Fibroblast of lung (primary cell): ENCODE measurements around the gene ITFG2. TPM values are rescaled to one million over a fixed set of nuclear protein-coding genes. Genes with fewer than 3 reads are reported as not detected.

Experiments used
- DNase-seq, 2 donors: peaks; one replicate each; pipeline versions ENCODE4 v3.0.0 to v3.0.0-alpha.2; 2010; ENCODE audit warnings: low read depth in 2 of 2
- H2AFZ ChIP-seq: 2 replicates; pipeline ENCODE4 v1.5.1; 2012; ENCODE audit warnings: low read length, control low read depth, inconsistent platforms
- H3K27ac ChIP-seq: 2 replicates; pipeline ENCODE4 v1.5.1; 2011; ENCODE audit warnings: low read length, control low read depth; ENCODE audit not compliant: insufficient read depth
- H3K27me3 ChIP-seq: 2 replicates; pipeline ENCODE4 v1.5.1; 2011; ENCODE audit warnings: mild to moderate bottlenecking, low read length; ENCODE audit not compliant: control insufficient read depth, insufficient read depth
- H3K36me3 ChIP-seq: 2 replicates; pipeline ENCODE4 v1.5.1; 2011; ENCODE audit warnings: low read length; ENCODE audit not compliant: control insufficient read depth, insufficient read depth
- H3K4me1 ChIP-seq: 2 replicates; pipeline ENCODE4 v1.5.1; 2011; ENCODE audit warnings: low read length; ENCODE audit not compliant: control insufficient read depth, insufficient read depth; ENCODE audit errors: extremely low read depth
- H3K4me2 ChIP-seq: 2 replicates; pipeline ENCODE4 v1.5.1; 2011; ENCODE audit warnings: low read length, control low read depth; ENCODE audit not compliant: insufficient read depth; ENCODE audit errors: extremely low read depth
- H3K4me3 ChIP-seq, 4 experiments: fragments of 200-600 bp in 1 of 4; sonication (generic) in 1 of 4; replicated peaks in 1 of 4; 2 replicates each; pipeline ENCODE4 v1.5.1; 2011 to 2016; ENCODE audit warnings: low read length in 4 of 4, low read depth in 3 of 4, mild to moderate bottlenecking in 3 of 4, control low read depth in 2 of 4, inconsistent platforms in 1 of 4, mixed read lengths in 1 of 4; ENCODE audit not compliant: insufficient read depth in 1 of 4; ENCODE audit errors: control extremely low read depth in 1 of 4
- H3K79me2 ChIP-seq: 2 replicates; pipeline ENCODE4 v1.5.1; 2012; ENCODE audit warnings: mild to moderate bottlenecking, low read length, inconsistent platforms; ENCODE audit not compliant: control insufficient read depth, insufficient read depth
- H3K9ac ChIP-seq: 2 replicates; pipeline ENCODE4 v1.5.1; 2011; ENCODE audit warnings: mild to moderate bottlenecking, low read length, control low read depth; ENCODE audit not compliant: insufficient read depth
- H3K9me3 ChIP-seq: 2 replicates; pipeline ENCODE4 v1.5.1; 2012; ENCODE audit warnings: low read depth, low read length; ENCODE audit not compliant: control insufficient read depth, insufficient read depth
- H4K20me1 ChIP-seq: 2 replicates; pipeline ENCODE4 v1.5.1; 2011; ENCODE audit warnings: low read length; ENCODE audit not compliant: control insufficient read depth, insufficient read depth; ENCODE audit errors: extremely low read depth
- CTCF ChIP-seq, 2 donors: IDR thresholded peaks in 1 of 2; conservative IDR thresholded peaks in 1 of 2; 1 replicate in 1 of 2; 2 replicates in 1 of 2; pipeline ENCODE4 v1.5.1; 2011 to 2012; ENCODE audit warnings: low read length in 2 of 2, control low read depth in 1 of 2, inconsistent platforms in 1 of 2, low read depth in 1 of 2, mild to moderate bottlenecking in 1 of 2
- EZH2 ChIP-seq: IDR thresholded peaks from 2 replicates; pipeline ENCODE4 v1.5.1; 2012; ENCODE audit warnings: low read length, control low read depth, mild to moderate bottlenecking; ENCODE audit errors: missing control alignments
- polyA plus RNA-seq, 2 donors: library from polyadenylated mRNA; depleted of rRNA in 1 of 2; stranded (reverse) in 1 of 2; unstranded in 1 of 2; fragments of >200 nt; gene quantifications; 2 replicates each; pipeline ENCODE4 v1.2.1, GENCODE V29; 2011 to 2012; ENCODE audit warnings: missing spikeins in 1 of 2
- total RNA-seq: library from RNA; depleted of rRNA; stranded (reverse); fragments of >200 nt; gene quantifications from 2 replicates; pipeline ENCODE4 v1.2.1, GENCODE V29; 2014

The ITFG2 gene
- total and polyA plus RNA-seq, 2 donors (not counting 1 experiment from before 2014, with no cell fraction given): 13.5 to 18.2 TPM

- H3K79me2 ChIP-seq: peaks cover 12% of the 10 kb centered on the region
- no peaks in the 10 kb centered on the region for H4K20me1 ChIP-seq
- H3K36me3 ChIP-seq: no peaks in the 10 kb centered on the region
- TF ChIP-seq CTCF (conservative IDR thresholded peaks at IDR 0.05 in 1 of 2, IDR thresholded peaks at IDR 0.05 in 1 of 2; ENCODE audit: low read depth in 1 of 2, low read length in 2 of 2) (no peak), EZH2 (no peak)
- H3K27ac ChIP-seq: no peak overlapping the region
- peak overlapping the region; percentile 26 for H3K4me2 ChIP-seq
- no peak for DNase-seq
- no peak overlapping the region for H2AFZ ChIP-seq
- H3K4me3 ChIP-seq: peak overlapping the region in 3 of 4 experiments; percentile 70 to 97 (median 85)
- no peaks in the 10 kb centered on the region for H3K4me1 ChIP-seq
- H3K9ac ChIP-seq: no peak overlapping the region
- no peaks in the 10 kb centered on the region for H3K9me3 ChIP-seq
- H3K27me3 ChIP-seq: no peaks in the 10 kb centered on the region
Measured at GRCh38 chr12:2811801-2812200, 667 bp upstream of the ITFG2 start.

GRCh38 chr12:2813214-2814185, 1.0 kb downstream of the ITFG2 start:
- Histone ChIP-seq H3K9me3 (no peaks in the 10 kb centered on the region), H3K9ac (peak overlapping the region; percentile 63), H2AFZ (peak overlapping the region; percentile 45), H3K4me2 (peak overlapping the region; percentile 96), H3K27ac (peak overlapping the region; percentile 81), H3K4me1 (no peaks in the 10 kb centered on the region), H4K20me1 (no peaks in the 10 kb centered on the region), H3K4me3 (peak overlapping the region; percentile 59 to 97 (median 78)), H3K36me3 (peaks cover 5% of the 10 kb centered on the region), H3K27me3 (no peaks in the 10 kb centered on the region), H3K79me2 (peaks cover 12% of the 10 kb centered on the region)
- TF ChIP-seq EZH2 (no peak), CTCF (conservative IDR thresholded peaks at IDR 0.05 in 1 of 2, IDR thresholded peaks at IDR 0.05 in 1 of 2; ENCODE audit: low read depth in 1 of 2, low read length in 2 of 2) (peak; percentile 80 to 83)
- peak; percentile 71 to 75 for DNase-seq

- no peaks in the 10 kb centered on the region for H4K20me1 ChIP-seq
- no peak overlapping the region for H2AFZ ChIP-seq
- no peak overlapping the region for H3K4me2 ChIP-seq
- no peak overlapping the region for H3K27ac ChIP-seq
- H3K36me3 ChIP-seq: peaks cover 8% of the 10 kb centered on the region
- no peaks in the 10 kb centered on the region for H3K9me3 ChIP-seq
- no peaks in the 10 kb centered on the region for H3K27me3 ChIP-seq
- H3K4me1 ChIP-seq: no peaks in the 10 kb centered on the region
- no peak overlapping the region for H3K9ac ChIP-seq
- peaks cover 5% of the 10 kb centered on the region for H3K79me2 ChIP-seq
- no peak overlapping the region for H3K4me3 ChIP-seq
- TF ChIP-seq CTCF (conservative IDR thresholded peaks at IDR 0.05 in 1 of 2, IDR thresholded peaks at IDR 0.05 in 1 of 2; ENCODE audit: low read depth in 1 of 2, low read length in 2 of 2) (no peak), EZH2 (no peak)
- no peak for DNase-seq
Measured at GRCh38 chr12:2819810-2820209, 7.3 kb downstream of the ITFG2 start.
